GM18505 (cell line): ENCODE data around the gene RSBN1L.

Experiments used
- ATAC-seq: cut with Tn5 transposase; IDR thresholded peaks from one replicate; pipeline ENCODE4 v1.9.1; 2021; ENCODE audit not compliant: unreplicated experiment
- POLR2A ChIP-seq: IDR thresholded peaks from 4 replicates; pipeline ENCODE4 v1.6.1; 2011; ENCODE audit warnings: borderline replicate concordance; ENCODE audit not compliant: insufficient read depth, insufficient read length; ENCODE audit errors: extremely low read depth

RSBN1L gene

GRCh38 chr7:77746824-77747165, 50.5 kb downstream of the RSBN1L start:
- no peak for TF ChIP-seq POLR2A

GRCh38 chr7:77747178-77747577, 50.9 kb downstream of the RSBN1L start:
- TF ChIP-seq POLR2A, result no peak
- no peak for ATAC-seq

More at GRCh38 chr7:77746824-77747165, 50.5 kb downstream of the RSBN1L start:
- no peak for ATAC-seq

DNA sequence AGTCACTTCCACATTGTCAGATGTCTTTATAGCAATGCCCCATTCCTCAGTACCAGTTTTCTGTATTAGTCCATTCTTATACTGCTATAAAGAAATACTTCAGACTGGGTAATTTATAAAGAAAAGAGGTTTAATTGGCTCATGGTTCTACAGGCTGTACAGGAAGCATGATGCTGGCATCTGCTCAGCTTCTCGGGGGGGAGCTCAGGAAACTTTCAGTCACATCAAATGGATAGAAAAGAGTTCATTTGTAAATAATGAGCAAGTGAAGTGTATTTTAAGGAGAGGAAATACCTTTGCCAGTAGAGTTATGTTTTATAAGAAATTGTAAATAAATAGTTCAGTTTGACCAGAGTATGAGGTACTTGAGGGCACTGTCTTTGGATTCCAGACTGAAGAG, 51.5 kb downstream of the RSBN1L start:
- ATAC-seq, result no peak
- TF ChIP-seq POLR2A, result no peak

- no peak for ATAC-seq
- no peak for TF ChIP-seq POLR2A
These were observed 55.8 kb downstream of the RSBN1L start for GRCh38 chr7:77752016-77752415.

GRCh38 chr7:77753173-77753572, 56.9 kb downstream of the RSBN1L start:
- no peak for ATAC-seq
- TF ChIP-seq POLR2A, result no peak

- no peak for TF ChIP-seq POLR2A
- ATAC-seq, result peak; percentile 70
These were observed 61.3 kb downstream of the RSBN1L start for GRCh38 chr7:77757589-77757988.

DNA sequence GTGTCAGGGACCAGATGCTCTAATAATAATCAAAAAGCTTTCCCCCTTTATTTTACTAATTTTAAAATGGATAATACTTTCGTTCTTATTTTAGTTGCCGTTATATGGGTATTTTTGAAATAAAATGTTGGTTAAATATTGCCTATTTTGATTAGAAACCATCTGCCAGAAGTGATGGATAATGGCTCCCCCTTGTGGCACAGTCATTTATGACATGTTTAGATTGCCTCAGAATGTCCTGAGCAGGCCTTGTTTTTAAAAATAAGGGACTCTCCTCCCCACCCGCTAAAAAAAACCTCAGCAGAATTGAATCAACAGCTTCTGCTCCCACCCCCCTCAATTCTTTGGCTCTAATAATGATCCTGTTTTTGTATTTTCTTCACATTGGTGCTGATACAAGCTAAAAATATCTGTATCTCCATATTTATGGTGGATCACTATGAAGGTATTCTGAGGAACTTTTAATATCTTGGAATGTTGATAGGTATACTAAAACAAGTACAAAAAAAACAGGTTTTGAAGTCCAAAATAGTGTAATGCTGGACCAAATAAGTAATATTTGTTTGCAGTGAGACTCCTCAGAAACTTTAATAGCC, 63.1 kb downstream of the RSBN1L start:
- no peak for ATAC-seq
- no peak for TF ChIP-seq POLR2A

GRCh38 chr7:77760809-77761453, 64.7 kb downstream of the RSBN1L start:
- no peak for ATAC-seq

DNA sequence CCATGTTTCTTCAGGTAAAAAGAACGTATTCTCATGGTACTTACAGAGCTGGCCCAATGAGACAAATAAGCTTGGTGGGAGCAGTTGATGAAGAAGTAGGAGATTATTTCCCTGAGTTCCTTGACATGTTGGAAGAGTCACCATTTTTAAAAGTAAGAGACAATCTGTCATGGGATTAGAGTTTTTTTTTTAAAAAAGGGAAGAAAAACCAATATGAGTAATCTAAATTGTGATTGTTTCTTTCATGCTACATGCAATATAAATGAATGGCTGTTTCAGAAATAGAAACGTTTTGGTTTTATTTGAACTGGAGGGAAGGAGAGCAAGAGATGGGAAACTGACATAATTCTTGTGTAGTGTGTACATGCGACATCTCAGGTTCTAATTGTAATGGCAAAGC, 69.2 kb downstream of the RSBN1L start:
- ATAC-seq, result no peak
- no peak for TF ChIP-seq POLR2A

More at GRCh38 chr7:77760809-77761453, 64.7 kb downstream of the RSBN1L start:
- no peak for TF ChIP-seq POLR2A

DNA sequence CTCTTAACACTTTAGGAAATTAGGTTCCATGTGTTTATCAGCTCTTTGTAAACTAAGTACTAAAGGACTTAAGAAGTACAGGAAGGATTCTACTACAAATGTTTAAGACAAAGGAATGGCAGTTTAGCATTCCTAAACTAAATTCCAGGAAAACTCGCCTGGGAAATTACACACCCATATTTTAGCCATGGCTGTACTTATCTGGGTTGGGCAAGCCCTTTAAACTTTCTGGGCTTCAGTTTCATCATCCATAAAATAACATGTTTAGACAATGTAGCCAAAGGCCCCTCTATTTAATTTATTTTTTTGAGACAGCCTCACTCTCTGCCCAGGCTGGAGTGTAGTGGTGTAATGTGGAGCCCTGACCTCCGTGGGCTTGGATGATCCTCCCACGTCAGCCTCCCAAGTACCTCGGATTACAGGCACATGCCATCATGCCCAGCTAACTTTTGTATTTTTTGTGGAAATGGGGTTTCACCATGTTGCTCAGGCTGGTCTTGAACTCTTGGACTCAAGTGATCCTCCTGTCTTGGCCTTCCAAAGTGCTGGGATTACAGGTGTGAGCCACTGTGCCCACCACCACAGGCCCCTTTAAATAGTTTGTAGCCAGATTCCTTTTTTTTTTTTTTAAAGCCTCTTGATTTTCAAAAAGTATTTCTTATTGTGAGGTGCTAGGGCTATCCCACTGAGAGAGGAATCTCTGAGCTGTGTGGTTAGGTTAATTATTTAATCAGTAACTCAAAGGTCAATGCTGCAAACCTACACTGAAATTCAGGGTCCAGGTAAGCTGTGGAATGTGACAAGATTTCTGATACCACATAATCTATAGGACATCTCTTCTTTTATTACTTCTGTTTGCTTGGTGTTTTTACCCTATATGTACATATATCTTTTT, 69.9 kb downstream of the RSBN1L start:
- no peak for TF ChIP-seq POLR2A
- no peak for ATAC-seq

DNA sequence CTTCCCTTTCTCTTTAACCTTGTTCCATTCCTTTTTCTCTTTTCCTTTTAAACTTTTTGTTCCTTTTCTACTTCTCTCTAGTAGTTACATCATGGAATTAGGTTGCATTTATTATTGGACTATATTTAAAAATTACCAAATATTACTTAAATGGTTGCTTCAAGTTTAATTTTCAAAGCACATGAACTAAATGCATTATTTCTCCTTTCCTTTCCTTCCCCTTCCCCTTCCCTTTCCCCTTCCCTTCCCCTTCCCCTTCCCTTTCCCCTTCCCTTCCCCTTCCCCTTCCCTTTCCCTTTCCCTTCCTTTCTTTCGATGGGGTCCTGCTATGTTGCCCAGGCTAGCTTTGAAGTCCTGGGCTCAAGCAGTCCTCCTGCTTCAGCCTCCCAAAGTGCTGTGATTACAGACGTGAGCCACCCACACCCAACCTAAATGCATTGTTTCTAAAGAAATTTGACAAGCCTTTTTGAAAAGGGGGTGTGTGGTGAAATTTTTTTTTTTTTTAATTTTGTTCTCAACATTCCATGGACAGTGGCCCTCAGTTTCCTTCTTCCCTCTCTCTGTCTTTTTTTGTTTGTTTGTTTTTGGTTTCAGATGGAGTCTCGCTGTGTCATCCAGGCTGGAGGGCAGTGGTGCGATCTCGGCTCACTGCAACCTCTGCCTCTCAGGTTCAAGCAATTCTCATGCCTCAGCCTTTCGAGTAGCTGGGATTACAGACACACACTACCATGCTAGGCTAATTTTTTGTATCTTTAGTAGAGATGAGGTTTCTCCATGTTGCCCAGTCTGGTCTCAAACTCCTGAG, 70.7 kb downstream of the RSBN1L start:
- ATAC-seq, result no peak
- no peak for TF ChIP-seq POLR2A

GRCh38 chr7:77770316-77770715, 74.1 kb downstream of the RSBN1L start:
- no peak for TF ChIP-seq POLR2A
- no peak for ATAC-seq

GRCh38 chr7:77771901-77772300, 75.6 kb downstream of the RSBN1L start:
- TF ChIP-seq POLR2A, result no peak
- no peak for ATAC-seq
